ENCODE results near the gene IL4. TPM values are rescaled to one million over a fixed set of nuclear protein-coding genes. Genes with fewer than 3 reads are reported as not detected.

The IL4 gene
- total RNA-seq, 2 donors from 2014 or later: not detected

DNA sequence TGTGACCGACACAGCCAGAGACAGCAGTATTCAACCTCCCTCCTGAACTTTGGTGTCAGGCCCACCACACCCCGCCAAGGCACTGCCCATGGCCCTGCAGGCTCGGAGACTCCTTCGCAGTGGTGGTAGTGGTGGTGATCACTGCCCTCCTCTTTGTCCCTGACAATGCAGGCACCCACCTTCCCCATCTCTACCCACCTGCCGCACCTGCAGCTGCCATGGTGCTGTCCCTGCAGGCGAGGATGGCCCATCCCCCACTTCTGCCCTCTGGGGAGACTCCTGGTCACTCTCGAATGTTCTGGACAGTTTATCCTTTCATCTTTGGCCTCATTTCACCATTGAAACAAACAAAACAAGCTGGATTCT lies 4.4 kb upstream of the IL4 start:
- intact Hi-C loops (cut with DNase I): no loop called here
- DNase-seq (ENCODE audit: low spot score): no peak

DNA sequence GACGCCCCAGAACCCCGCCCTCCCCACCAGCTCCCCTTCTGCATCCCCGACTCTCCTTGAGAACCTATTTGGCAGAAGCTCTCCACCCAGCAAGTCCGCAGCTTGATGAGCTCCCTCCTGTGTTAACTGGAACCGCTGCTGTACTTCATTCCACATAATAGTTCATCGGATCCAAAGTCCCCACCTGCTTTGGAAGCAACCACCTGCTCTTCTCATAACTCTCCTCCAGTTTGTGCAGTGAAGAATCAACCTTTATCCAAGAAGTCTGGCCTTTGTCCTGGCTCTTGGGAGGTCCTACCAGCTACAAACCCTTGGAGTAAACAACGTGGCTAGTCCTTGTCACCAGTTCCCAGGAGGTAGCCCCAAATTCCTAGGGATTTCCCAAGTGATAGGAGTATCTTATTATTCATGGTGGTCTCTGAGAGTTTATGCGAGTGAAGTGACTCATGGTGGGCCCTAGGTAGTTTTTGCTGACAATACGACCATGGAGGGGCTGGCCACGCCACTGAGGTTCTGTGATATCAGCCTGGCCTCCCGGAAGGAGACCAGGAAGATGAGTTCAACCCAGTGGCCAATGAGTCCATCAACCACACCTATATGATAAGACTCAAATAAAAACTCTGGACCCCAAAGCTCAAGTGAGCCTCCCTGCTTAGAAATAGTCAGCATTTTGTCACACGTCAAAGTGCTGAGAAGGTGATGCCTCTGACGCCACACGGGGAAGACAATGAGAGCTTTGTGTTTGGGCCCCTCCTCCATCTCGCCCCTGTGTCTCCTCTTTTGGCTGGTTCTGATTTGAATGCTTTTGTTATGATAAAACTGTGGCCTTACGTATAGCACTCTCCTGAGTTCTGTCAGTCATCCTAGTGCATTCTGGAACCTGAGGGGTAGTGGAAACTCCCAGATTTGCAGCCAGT lies 3.6 kb upstream of the IL4 start:
- intact Hi-C loops (cut with DNase I): no loop called here

GRCh38 chr5:132671000-132671399 lies 2.8 kb upstream of the IL4 start:
- no peak for DNase-seq (ENCODE audit: low spot score)
- intact Hi-C loops (cut with DNase I): no loop called here

More for the DNA sequence above, 3.6 kb upstream of the IL4 start:
- no peak for DNase-seq (ENCODE audit: low spot score)

DNA sequence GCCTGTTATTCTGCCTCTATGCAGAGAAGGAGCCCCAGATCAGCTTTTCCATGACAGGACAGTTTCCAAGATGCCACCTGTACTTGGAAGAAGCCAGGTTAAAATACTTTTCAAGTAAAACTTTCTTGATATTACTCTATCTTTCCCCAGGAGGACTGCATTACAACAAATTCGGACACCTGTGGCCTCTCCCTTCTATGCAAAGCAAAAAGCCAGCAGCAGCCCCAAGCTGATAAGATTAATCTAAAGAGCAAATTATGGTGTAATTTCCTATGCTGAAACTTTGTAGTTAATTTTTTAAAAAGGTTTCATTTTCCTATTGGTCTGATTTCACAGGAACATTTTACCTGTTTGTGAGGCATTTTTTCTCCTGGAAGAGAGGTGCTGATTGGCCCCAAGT lies 301 bp upstream of the IL4 start:
- intact Hi-C loops (cut with DNase I): no loop called here

DNA sequence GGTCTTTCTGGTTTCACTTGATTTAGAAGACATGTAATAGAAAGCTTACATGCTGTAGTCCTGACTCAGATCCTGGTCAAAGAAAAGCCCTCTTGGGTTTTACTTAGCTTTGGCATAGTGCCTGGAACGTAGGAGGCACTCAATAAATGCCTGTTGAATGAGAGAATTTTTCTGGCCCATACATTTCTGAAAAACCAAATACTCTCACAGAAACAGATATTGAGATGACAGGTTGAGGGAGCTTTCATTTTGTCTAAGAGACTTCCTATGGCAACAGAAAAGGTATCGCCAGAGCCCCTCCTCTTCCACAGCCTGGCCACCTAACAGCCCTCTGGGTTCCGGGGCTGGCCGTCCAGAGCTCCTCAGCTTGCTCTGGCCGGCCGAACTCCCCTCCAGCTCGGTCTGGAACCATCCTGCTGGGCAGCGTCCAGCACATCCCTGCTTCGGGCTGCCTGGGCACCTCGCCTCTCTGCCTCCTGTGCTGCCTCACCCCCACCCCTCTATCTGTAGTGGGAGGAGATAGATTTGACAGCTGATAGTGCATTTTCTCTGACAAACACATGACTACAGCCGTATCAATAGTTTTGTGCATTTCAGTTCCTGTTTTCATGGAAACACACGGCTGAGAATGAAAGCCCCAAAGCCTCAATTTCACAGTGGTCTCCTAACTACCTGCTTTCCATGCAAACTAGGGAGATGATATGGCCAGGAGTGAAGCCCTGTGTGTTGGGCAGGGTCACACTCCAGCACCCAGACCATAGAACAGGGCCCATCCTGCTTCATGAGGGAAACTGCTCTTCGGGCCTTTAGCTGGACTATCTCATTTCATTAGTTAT lies 1.1 kb downstream of the IL4 start:
- DNase-seq (ENCODE audit: low spot score): no peak
- intact Hi-C loops (cut with DNase I): no loop called here

More for the DNA sequence above, 301 bp upstream of the IL4 start:
- DNase-seq (ENCODE audit: low spot score): no peak

GRCh38 chr5:132675936-132676689 lies 2.3 kb downstream of the IL4 start:
- peak; percentile 62 for DNase-seq (ENCODE audit: low spot score)

DNA sequence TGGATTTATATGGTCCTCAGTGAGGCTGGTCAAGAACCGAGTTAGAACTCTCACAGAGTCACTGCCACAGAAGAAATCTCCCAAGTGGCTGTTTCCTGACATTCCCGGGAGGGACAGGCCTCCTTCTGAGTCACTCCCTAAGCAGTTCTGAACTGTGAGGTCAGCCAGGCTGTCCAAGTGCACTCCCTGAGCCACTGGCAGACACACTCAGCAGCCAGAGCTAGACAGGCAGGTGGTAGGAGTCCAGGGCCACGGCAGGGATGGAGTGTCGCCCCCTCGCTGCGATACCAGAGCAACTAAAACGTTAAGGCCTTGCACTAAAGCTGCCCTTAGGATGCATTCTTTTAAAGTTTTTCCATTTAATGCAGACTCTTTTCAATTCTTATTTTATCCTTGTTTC lies 3.4 kb downstream of the IL4 start:
- intact Hi-C loops (cut with DNase I): no loop called here
- DNase-seq (ENCODE audit: low spot score): peak; percentile 86

More at GRCh38 chr5:132675936-132676689, 2.3 kb downstream of the IL4 start:
- intact Hi-C loops (cut with DNase I): no loop called here

DNA sequence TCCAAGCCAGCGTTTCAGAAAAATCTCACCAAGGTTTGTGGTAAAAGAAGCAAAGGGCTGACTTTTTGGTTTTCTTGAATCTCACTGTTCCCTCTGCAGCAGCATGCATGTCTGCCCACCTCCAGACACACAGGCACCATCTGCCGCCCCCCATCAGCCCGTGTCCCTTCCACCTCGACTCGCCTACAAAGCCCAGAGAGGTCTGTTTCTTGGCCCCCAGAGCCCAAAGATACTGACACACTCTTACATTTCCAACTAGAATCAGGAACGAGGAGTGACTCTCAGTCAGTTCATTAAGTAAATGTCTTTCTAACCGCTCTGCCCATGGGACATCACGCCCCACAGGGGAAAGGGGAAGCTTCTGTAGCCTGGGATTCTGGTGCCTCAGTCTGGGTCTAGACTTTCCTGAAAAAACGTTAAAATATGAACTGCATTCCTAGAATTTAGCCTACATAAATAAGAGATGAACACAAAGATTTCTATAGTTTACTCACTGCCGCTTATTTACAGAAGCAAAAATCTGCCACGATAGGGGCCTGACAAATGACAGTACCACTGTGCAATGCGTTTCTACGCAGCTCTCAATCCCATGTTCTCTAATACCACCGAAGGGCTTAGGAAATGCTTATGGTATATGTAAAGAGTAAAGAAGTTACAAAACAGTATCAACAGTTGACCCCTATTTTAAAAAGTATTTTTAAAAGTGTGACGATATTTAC lies 4.1 kb downstream of the IL4 start:
- DNase-seq (ENCODE audit: low spot score): peak; percentile 62
- intact Hi-C loops (cut with DNase I): loop anchor here in 1 of 2 donors (2.0 kb wide), 1 partner anchor 47 kb away; no protein-coding TSS in a partner anchor

DNA sequence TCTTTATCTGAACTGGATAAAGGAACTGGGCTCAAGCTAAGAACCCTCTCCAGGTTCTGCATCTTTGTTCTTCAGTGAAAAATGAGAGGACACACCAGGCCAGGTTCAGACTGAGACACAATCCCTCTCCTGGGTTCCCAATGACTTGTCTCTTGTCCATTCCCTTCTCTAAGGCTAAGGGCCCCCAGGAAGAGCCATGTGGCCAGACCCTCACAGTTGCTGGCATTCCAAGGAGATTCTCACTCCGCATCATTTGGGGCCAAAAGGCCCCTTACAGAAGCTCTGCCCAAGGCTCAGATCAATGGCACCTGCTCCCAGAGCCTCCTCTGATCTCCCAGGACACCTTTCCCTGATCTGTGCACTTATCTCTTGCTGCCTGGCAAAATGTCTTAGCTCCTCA lies 4.9 kb downstream of the IL4 start:
- DNase-seq (ENCODE audit: low spot score): no peak
- intact Hi-C loops (cut with DNase I): loop anchor here in 1 of 2 donors (2.0 kb wide), 1 partner anchor 46 kb away; no protein-coding TSS in a partner anchor

DNA sequence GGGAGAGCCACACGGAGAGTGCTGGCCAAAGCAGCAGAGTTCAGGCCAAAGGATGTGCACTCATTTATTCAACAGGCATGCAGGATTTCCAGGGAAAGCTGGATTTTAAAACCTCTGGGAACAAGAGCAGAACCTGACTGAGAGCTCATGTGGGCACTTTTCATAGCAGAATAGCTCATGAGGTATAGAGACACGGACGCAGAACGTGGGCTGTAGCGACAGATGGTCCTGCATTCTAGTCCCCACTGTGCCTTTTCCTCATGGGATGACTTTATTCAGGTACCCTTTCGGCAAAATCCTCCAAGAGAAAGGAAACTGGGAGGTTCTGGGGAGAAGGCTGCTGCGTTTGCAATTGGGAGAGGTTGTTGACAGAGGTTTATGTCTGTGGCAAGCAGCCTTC lies 5.4 kb downstream of the IL4 start:
- intact Hi-C loops (cut with DNase I): loop anchor here in 1 of 2 donors (2.0 kb wide), 1 partner anchor 46 kb away; no protein-coding TSS in a partner anchor

GRCh38 chr5:132679717-132680380 lies 6.1 kb downstream of the IL4 start:
- intact Hi-C loops (cut with DNase I): loop anchor here in 1 of 2 donors (2.0 kb wide), 1 partner anchor 45 kb away; no protein-coding TSS in a partner anchor
- DNase-seq (ENCODE audit: low spot score): peak; percentile 53

More for the DNA sequence above, 5.4 kb downstream of the IL4 start:
- DNase-seq (ENCODE audit: low spot score): peak; percentile 59

GRCh38 chr5:132680780-132681475 lies 7.1 kb downstream of the IL4 start:
- DNase-seq (ENCODE audit: low spot score): peak; percentile 19
- intact Hi-C loops (cut with DNase I): no loop called here

DNA sequence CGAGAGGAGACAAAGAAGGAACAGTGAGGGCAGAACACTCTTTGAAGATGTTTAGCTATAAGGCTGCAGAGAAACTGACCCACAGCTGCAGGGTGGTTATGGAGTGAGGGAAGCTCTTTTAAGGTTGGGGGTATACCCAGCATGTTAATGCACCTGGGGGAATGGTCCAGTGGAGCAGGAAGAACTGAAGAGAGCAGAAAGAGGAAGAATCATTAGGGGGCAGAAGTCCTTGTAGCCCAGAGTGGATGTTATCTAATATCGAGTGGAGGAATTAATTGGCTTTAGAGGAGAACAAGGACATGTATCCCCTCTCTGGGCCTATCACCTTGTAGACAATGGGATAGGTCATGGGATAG lies 7.7 kb downstream of the IL4 start:
- DNase-seq (ENCODE audit: low spot score): no peak
- intact Hi-C loops (cut with DNase I): no loop called here

DNA sequence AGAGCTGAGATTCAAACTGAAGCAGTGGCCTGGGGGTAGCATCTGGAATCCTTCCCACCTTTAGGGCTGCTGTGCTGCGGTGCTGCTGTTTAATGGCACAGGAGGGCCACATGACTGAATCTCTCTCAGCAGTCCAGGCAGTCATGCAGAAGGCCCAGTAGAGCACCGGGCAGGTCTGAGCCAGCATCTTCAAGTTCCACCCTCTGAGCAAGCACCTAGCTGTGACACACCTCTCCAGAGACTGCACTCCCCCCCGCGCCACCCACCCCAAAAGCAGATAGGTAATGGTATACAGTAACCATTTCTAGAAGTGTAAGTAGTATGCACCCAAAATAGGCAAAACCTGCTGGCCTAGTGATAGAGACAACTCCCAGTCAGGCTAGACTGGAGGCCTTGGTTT lies 8.2 kb downstream of the IL4 start:
- DNase-seq (ENCODE audit: low spot score): peak; percentile 34
- intact Hi-C loops (cut with DNase I): no loop called here

DNA sequence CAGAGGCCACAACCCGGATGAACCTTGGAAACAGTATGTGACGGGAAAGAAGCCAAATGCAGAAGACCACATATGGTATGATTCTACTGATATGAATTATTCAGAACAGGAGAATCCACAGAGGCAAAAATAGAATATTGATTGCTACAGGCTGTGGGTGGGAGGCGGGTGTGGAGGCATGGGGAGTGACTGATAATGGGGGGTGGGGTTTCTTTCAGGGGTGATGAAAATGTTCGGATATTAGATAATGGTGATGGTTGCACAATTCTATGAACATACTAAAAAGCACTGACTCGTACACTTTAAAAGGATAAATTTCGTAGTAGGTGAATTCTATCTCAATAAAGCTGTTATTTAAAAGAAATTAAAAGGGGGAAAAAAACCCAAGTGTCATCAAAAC lies 10.7 kb downstream of the IL4 start:
- intact Hi-C loops (cut with DNase I): no loop called here
- DNase-seq (ENCODE audit: low spot score): no peak

- peak; percentile 62 for DNase-seq (ENCODE audit: low spot score)
- intact Hi-C loops (cut with DNase I): no loop called here
Observed at GRCh38 chr5:132684922-132685720, 11.3 kb downstream of the IL4 start.

DNA sequence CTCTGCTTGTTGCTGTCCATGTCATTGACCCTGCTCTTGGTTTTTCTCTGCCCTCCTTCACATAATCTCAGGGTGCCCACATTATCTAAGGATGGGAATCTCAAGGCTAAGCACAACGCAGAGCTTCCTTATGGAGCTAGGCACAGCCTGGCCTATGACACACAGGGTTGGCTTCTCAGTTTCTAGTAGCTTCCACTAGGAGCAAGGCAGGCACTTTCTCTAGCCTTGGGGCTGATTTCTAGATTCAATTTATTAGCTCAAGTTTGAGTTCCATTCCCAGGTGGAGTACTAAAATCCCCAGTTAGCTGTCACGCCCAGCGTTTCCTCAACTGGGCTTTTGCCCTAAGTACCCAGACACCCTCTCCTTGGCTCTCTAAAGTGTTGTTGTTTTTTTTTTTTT lies 12.4 kb downstream of the IL4 start:
- intact Hi-C loops (cut with DNase I): no loop called here
- DNase-seq (ENCODE audit: low spot score): peak; percentile 3
